Loucy (cell line): ENCODE results near the gene TOM1L2.

Experiments used
- CTCF ChIP-seq: fragments of 200-600 bp; sonication (generic); conservative IDR thresholded peaks from 2 replicates; pipeline ENCODE4 v1.5.1; 2014; ENCODE audit warnings: mild to moderate bottlenecking, antibody characterized with exemption, low read length
- EZH2phosphoT487 ChIP-seq: fragments of 200-600 bp; IDR thresholded peaks from 2 replicates; pipeline ENCODE4 v1.6.1; 2018; ENCODE audit warnings: antibody characterized with exemption, mild to moderate bottlenecking, moderate library complexity, borderline replicate concordance

- TF ChIP-seq CTCF: no peak
- TF ChIP-seq EZH2phosphoT487: no peak
Observed at GRCh38 chr17:17806035-17806434, 166.2 kb downstream of the TOM1L2 start.
